ENCODE results near the gene ADAMTS14. TPM values are rescaled to one million over a fixed set of nuclear protein-coding genes. Genes with fewer than 3 reads are reported as not detected.

The ADAMTS14 gene
- polyA plus RNA-seq, 1 donor, result 1.1 TPM

GRCh38 chr10:70692043-70692603 is 19.8 kb downstream of the ADAMTS14 start:
- no peak for DNase-seq

DNA sequence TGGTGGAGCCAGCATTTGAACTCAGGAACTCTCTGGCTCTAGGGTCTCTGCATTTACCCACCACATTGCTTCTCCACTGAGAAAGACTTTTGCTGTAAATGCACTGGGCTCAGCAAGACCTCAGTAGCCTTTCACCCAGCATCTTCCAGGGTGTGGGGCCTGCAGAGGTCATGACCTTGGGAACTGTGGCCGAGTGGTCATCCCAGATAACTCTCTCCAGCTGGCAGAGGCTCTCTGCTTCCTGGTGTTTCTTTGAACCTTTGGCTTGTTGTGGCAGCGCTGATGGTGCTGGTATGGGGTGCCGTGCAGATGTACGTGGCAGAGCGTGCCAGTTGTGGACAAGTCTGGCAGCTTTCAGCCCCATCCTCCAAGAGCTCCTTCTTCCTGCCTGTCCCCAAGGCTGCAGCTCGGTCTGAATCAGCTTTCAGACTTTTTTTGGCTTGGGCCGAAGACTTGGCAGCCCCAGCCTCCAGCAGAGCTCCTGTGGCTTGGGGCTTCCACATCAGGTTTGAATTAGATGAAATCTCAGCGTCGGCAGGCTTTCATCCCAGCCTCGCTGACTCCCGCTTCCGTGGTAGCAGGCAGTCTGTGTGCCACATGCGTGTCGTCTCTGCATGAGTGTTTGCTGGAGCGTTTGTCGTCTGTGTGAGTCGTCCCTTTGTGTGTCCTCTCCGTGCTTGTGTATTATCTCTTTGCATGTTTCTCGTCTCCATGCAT is 21.5 kb downstream of the ADAMTS14 start:
- DNase-seq, result no peak

GRCh38 chr10:70694418-70695141 is 22.3 kb downstream of the ADAMTS14 start:
- no peak for DNase-seq

- no peak for DNase-seq
Observed at GRCh38 chr10:70695241-70696030, 23.1 kb downstream of the ADAMTS14 start.

DNA sequence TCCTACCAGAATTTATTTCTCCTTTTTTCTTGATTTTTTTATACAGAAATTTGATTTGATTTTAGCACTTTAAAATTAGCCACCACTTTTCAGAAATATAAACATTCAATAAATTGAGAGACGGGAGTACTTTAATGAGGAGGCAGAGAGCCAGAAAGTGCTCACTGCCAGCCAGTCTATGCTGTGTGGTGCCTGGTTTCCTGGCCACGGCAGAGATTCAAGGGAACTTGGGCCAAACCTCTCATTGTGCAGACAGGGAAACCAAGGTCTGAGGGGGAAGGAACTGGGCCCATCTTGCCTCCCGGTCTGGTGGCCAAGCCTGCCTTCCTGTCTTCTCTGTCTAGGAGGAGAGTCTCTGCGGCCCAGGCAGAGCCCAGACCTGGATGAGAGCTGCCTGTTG is 25.9 kb downstream of the ADAMTS14 start:
- no peak for DNase-seq

- DNase-seq, result no peak
Observed at GRCh38 chr10:70699063-70699658, 26.9 kb downstream of the ADAMTS14 start.

DNA sequence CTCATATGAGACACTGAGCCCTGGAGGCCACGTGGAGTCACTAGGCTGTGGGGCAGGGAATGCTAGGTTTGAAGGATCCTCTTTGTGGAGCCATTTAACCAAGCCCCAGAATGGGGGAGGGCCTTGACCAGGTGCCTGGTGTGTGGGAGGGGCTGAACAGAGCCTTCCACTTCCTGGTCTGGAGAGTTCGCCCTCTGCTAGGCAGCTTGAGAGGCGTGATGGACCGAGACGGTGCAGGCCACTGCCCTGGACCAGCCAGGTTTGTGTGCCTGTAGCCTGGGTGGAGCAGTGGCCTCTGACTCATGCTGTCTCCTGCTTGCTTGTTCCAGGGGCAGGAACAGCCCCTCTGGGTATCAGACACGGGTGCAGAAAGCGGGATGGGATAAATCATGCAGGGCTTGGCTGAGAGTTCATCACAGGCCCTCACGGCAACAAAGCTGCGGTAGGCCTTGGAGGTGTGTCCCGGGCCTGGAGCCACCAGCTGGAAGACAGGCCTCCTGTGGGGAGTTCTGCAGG is 27.4 kb downstream of the ADAMTS14 start:
- no peak for DNase-seq

DNA sequence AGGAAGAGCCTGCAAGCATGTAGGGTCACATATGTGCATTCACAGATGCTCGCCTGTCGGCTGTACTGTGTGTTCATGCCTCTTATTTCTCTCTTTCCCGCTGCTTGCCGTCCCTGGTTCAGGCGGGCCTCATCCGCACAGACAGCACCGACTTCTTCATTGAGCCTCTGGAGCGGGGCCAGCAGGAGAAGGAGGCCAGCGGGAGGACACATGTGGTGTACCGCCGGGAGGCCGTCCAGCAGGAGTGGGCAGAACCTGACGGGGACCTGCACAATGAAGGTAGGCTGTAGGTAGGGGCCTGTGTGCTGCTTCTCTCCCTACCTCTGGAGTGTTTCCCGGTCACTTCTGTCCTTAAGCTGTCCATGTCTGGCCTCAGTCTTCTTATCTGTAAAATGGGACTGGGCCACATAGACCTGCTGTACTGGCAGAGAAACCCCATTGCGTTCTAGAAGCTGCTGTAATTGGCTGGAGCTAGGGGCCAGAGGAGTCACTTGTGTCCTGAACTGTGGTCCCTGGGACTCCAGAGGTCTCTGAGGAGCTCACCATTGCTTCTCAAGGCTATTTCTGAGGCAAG is 30.0 kb downstream of the ADAMTS14 start:
- no peak for DNase-seq

DNA sequence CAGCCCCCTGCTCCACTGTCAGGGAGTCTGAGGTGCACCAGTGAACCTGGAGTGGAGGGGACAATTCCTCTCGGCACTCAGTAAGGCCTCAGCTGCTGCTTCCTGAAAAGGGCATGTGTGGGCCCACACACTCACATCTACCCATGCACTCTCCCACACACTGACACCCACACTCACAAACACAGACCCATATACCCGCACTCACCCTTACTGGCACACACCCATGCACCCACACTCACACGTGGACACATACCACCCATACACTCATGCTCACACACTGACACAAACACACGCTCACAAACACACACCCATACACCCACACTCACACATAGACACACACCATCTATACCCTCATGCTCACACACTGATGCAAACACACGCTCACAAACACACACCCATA is 31.9 kb downstream of the ADAMTS14 start:
- DNase-seq, result no peak

- DNase-seq, result no peak
Observed at GRCh38 chr10:70705121-70705861, 33.0 kb downstream of the ADAMTS14 start.

GRCh38 chr10:70711177-70711576 is 38.9 kb downstream of the ADAMTS14 start:
- DNase-seq, result no peak

GRCh38 chr10:70711911-70712310 is 39.6 kb downstream of the ADAMTS14 start:
- no peak for DNase-seq

DNA sequence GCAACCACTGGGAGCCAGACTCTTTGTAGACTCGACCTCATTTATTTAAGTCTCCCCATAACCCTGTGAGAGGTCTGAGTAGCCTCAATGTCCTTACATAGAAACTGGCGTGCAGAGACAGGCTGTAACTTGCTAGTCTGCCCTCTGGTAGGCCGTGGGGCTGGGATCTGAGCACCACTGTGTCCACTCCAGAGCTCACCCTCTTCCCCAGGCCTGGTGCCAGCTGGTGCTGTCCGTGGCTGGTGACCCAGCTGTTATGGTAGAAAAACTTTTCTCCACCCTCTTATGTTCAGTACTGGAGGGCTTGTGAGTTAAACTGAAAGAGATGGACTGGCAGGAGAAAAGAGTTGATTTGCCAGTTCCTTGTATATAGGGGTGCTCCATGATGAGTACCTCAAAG is 41.9 kb downstream of the ADAMTS14 start:
- no peak for DNase-seq

GRCh38 chr10:70714951-70715350 is 42.6 kb downstream of the ADAMTS14 start:
- DNase-seq, result no peak

GRCh38 chr10:70715853-70716795 is 43.8 kb downstream of the ADAMTS14 start:
- no peak for DNase-seq

DNA sequence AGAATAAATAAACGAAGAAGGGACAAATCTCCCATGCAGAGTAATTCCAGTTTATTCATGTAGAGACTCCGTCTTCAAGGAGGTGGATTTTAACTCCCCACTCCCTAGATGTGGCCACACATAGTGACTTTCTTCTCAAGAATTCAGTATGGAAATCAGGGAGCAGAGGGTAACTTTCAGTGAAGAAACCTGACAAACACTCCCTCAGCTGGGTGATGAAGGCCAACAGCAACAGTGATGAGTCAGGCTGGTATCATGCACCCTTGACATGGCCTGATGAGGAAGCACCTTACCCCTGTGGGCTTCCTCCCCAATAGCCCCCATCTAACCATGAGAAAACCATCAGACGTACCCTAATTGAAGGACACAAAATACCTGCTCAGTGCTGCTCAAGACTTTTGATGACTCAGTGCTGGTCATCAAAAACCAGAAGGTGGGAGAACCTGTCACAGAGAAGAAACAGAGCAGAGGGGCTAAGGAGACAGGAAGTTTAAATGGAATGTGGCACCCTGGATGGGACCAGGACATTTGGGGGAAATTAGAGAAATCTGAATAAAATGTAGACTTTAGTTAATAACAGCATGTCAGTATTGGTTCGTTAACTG is 50.6 kb downstream of the ADAMTS14 start:
- DNase-seq, result no peak

- DNase-seq, result no peak
Observed at GRCh38 chr10:70723771-70724170, 51.5 kb downstream of the ADAMTS14 start.

GRCh38 chr10:70726909-70727495 is 54.7 kb downstream of the ADAMTS14 start:
- DNase-seq, result no peak

GRCh38 chr10:70728328-70728727 is 56.0 kb downstream of the ADAMTS14 start:
- no peak for DNase-seq
